ENCODE data around the gene EFNB2. TPM values are rescaled to one million over a fixed set of nuclear protein-coding genes. Genes with fewer than 3 reads are reported as not detected.

Gene EFNB2
- total RNA-seq, 1 experiment from 2014 or later, result 15.9 TPM

DNA sequence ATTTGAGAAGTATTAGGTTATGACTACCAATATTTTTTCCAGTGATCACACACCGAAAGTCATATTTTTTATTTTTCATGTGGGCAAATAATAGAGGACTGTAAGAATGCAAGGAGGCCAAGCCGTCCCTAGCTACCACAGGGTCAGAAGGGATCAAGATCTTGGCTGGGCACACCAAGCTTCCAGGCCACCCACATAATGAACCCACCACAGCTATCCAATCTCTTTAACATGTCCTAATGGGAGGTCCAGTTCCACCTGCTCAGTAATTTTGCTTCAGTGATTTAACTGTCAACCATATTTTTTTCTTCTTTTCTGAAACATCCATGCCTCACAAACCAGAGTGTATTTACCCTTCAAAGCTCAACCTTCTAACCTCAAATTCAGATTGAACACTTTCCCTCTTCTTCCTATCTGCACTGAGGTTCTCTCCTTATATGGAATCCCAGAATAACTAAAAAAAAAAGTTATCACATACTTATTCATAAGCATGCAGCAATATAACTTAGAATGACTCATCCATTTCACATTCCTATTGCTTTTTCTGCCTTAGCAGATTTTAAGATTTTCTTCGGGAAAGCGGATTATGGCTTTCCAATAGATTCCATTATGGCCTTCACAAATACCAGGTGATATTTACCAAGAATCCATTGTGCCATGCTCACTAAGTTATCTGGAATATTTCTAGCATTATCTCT lies 20.3 kb upstream of the EFNB2 start (continued):
- TF ChIP-seq ERG (CRISPR knock-in tag; IDR thresholded peaks at IDR 0.05) (no peak), CREB1 (CRISPR knock-in tag; IDR thresholded peaks at IDR 0.05) (no peak), AR (CRISPR knock-in tag; IDR thresholded peaks at IDR 0.05) (no peak)
- TF ChIP-seq, protein P1, sequence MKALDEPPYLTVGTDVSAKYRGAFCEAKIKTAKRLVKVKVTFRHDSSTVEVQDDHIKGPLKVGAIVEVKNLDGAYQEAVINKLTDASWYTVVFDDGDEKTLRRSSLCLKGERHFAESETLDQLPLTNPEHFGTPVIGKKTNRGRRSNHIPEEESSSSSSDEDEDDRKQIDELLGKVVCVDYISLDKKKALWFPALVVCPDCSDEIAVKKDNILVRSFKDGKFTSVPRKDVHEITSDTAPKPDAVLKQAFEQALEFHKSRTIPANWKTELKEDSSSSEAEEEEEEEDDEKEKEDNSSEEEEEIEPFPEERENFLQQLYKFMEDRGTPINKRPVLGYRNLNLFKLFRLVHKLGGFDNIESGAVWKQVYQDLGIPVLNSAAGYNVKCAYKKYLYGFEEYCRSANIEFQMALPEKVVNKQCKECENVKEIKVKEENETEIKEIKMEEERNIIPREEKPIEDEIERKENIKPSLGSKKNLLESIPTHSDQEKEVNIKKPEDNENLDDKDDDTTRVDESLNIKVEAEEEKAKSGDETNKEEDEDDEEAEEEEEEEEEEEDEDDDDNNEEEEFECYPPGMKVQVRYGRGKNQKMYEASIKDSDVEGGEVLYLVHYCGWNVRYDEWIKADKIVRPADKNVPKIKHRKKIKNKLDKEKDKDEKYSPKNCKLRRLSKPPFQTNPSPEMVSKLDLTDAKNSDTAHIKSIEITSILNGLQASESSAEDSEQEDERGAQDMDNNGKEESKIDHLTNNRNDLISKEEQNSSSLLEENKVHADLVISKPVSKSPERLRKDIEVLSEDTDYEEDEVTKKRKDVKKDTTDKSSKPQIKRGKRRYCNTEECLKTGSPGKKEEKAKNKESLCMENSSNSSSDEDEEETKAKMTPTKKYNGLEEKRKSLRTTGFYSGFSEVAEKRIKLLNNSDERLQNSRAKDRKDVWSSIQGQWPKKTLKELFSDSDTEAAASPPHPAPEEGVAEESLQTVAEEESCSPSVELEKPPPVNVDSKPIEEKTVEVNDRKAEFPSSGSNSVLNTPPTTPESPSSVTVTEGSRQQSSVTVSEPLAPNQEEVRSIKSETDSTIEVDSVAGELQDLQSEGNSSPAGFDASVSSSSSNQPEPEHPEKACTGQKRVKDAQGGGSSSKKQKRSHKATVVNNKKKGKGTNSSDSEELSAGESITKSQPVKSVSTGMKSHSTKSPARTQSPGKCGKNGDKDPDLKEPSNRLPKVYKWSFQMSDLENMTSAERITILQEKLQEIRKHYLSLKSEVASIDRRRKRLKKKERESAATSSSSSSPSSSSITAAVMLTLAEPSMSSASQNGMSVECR (CRISPR knock-in tag; IDR thresholded peaks at IDR 0.05; ENCODE audit: borderline replicate concordance), result no peak
- TF ChIP-seq, protein P2, sequence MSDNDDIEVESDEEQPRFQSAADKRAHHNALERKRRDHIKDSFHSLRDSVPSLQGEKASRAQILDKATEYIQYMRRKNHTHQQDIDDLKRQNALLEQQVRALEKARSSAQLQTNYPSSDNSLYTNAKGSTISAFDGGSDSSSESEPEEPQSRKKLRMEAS (CRISPR knock-in tag; IDR thresholded peaks at IDR 0.05), result no peak

- H3K36me3 Mint-ChIP-seq, result peaks cover 70% of the 10 kb centered on the region
- no peak for ATAC-seq
- no peak for DNase-seq (ENCODE audit: low spot score)
- H3K9me3 Mint-ChIP-seq, result no peaks in the 10 kb centered on the region
- H3K4me1 Mint-ChIP-seq, result peaks cover 11% of the 10 kb centered on the region; the same call in 1 of the 2 replicates
- no peaks in the 10 kb centered on the region for H3K27me3 Mint-ChIP-seq (ENCODE audit: low read depth)
- ChIA-PET CTCF (no interaction called here), POLR2A (no interaction called here)
- peak overlapping the region; percentile 26; the same call in 1 of the 2 replicates for H3K27ac Mint-ChIP-seq
- H3K4me3 Mint-ChIP-seq, result no peak overlapping the region
- no peak for TF ChIP-seq OVOL2 (CRISPR knock-in tag; IDR thresholded peaks at IDR 0.05; ENCODE audit: borderline replicate concordance)
- no peak for TF ChIP-seq SP1 (CRISPR knock-in tag; conservative IDR thresholded peaks at IDR 0.05)
- TF ChIP-seq, protein P3, sequence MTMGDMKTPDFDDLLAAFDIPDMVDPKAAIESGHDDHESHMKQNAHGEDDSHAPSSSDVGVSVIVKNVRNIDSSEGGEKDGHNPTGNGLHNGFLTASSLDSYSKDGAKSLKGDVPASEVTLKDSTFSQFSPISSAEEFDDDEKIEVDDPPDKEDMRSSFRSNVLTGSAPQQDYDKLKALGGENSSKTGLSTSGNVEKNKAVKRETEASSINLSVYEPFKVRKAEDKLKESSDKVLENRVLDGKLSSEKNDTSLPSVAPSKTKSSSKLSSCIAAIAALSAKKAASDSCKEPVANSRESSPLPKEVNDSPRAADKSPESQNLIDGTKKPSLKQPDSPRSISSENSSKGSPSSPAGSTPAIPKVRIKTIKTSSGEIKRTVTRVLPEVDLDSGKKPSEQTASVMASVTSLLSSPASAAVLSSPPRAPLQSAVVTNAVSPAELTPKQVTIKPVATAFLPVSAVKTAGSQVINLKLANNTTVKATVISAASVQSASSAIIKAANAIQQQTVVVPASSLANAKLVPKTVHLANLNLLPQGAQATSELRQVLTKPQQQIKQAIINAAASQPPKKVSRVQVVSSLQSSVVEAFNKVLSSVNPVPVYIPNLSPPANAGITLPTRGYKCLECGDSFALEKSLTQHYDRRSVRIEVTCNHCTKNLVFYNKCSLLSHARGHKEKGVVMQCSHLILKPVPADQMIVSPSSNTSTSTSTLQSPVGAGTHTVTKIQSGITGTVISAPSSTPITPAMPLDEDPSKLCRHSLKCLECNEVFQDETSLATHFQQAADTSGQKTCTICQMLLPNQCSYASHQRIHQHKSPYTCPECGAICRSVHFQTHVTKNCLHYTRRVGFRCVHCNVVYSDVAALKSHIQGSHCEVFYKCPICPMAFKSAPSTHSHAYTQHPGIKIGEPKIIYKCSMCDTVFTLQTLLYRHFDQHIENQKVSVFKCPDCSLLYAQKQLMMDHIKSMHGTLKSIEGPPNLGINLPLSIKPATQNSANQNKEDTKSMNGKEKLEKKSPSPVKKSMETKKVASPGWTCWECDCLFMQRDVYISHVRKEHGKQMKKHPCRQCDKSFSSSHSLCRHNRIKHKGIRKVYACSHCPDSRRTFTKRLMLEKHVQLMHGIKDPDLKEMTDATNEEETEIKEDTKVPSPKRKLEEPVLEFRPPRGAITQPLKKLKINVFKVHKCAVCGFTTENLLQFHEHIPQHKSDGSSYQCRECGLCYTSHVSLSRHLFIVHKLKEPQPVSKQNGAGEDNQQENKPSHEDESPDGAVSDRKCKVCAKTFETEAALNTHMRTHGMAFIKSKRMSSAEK (CRISPR knock-in tag; IDR thresholded peaks at IDR 0.05; ENCODE audit: borderline replicate concordance), result no peak
- TF ChIP-seq, protein P4, sequence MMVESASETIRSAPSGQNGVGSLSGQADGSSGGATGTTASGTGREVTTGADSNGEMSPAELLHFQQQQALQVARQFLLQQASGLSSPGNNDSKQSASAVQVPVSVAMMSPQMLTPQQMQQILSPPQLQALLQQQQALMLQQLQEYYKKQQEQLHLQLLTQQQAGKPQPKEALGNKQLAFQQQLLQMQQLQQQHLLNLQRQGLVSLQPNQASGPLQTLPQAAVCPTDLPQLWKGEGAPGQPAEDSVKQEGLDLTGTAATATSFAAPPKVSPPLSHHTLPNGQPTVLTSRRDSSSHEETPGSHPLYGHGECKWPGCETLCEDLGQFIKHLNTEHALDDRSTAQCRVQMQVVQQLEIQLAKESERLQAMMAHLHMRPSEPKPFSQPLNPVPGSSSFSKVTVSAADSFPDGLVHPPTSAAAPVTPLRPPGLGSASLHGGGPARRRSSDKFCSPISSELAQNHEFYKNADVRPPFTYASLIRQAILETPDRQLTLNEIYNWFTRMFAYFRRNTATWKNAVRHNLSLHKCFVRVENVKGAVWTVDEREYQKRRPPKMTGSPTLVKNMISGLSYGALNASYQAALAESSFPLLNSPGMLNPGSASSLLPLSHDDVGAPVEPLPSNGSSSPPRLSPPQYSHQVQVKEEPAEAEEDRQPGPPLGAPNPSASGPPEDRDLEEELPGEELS (CRISPR knock-in tag; IDR thresholded peaks at IDR 0.05), result no peak
- no peak for TF ChIP-seq AR (CRISPR knock-in tag; IDR thresholded peaks at IDR 0.05)
Measured at GRCh38 chr13:106551751-106552150, 16.3 kb upstream of the EFNB2 start.

All from WTC11 (cell line).